ENCODE measurements around the gene SCAMP2. TPM values are rescaled to one million over a fixed set of nuclear protein-coding genes. Genes with fewer than 3 reads are reported as not detected.
"Not testable (repeated sequence)": the region's sequence is repeated elsewhere in the genome, so short reads cannot be mapped to it uniquely, and the experiment has no call there.

The SCAMP2 gene, protein sequence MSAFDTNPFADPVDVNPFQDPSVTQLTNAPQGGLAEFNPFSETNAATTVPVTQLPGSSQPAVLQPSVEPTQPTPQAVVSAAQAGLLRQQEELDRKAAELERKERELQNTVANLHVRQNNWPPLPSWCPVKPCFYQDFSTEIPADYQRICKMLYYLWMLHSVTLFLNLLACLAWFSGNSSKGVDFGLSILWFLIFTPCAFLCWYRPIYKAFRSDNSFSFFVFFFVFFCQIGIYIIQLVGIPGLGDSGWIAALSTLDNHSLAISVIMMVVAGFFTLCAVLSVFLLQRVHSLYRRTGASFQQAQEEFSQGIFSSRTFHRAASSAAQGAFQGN
- total RNA-seq = 10 to 100 TPM; 49.5 to 71.4 (median 69.4) TPM

GRCh38 chr15:74873036-74873755, at the start of gene SCAMP2:
SCAMP2 (minus strand) TSS chr15:74873365; CDS start chr15:74873255, 110 bp downstream.
- TF ChIP-seq CTCF (IDR thresholded peaks at IDR 0.05) (no peak), POLR2A (IDR thresholded peaks at IDR 0.05) (peak; percentile 44), POLR2AphosphoS5 (IDR thresholded peaks at IDR 0.05) (peak; percentile 82 to 93 (median 84))
- DNase-seq (ENCODE audit: low spot score in 2 of 2) = peak; percentile 90 to 92
- Histone ChIP-seq H3K4me1 (peaks cover 0 to 32% of the 10 kb centered on the region in 2 donors), H3K4me3 (peak within 1 kb of the TSS; percentile 64 to 94 (median 64)), H3K27ac (peak within 1 kb of the TSS; percentile 91 to 97), H3K9me3 (no peaks in the 10 kb centered on the region), H3K27me3 (no peaks in the 10 kb centered on the region), H3K36me3 (no peaks in the 10 kb centered on the region)
- intact Hi-C loops (cut with DNase I; ENCODE audit: low total_unique reads) = no loop called here

DNA sequence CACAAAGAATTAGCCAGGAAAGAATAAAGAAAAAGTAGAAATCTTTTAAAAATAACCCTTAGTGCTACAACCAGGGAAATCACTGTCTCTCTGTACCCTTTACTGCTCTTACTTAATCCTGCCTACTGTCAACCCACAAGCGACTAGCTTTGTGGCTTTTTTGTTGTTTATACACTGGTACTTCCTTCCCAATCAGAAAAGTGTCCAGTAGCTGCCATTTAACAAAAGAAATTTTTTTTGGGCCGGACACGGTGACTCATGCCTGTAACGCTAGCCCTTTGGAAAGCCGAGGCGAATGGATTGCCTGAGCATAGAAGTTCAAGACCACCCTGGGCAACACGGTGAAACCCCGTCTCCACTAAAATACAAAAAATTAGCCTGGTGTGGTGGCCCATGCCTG, 47.3 kb upstream of the SCAMP2 start:
- TF ChIP-seq CTCF (IDR thresholded peaks at IDR 0.05) (no peak), POLR2AphosphoS5 (IDR thresholded peaks at IDR 0.05) (no peak), POLR2A (IDR thresholded peaks at IDR 0.05) (no peak)
- Histone ChIP-seq H3K27ac (no peak overlapping the region), H3K4me3 (no peak overlapping the region), H3K4me1 (no peaks in the 10 kb centered on the region), H3K27me3 (no peaks in the 10 kb centered on the region), H3K9me3 (no peaks in the 10 kb centered on the region), H3K36me3 (peaks cover 3% of the 10 kb centered on the region)
- no peak for DNase-seq (ENCODE audit: low spot score in 2 of 2)
- intact Hi-C loops (cut with DNase I; ENCODE audit: low total_unique reads) = no loop called here

DNA sequence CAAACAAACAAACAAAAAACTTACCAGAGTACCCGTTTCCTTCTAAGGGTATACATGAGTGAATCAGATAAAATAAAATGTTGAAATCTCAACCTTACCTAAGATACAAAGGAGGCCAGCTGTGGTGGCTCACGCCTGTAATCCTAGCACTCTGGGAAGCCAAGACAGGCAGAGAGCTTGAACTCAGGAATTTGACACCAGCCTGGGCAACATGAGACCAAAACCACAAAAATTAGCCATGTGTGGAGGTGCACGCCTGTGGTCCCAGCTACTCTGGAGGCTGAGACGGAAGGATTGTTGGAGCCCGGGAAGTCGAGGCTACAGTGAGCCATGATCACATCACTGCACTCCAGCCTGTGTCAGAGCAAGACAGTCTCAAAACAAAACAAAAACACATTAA, 44.5 kb upstream of the SCAMP2 start:
- H3K27me3 ChIP-seq = no peaks in the 10 kb centered on the region
- TF ChIP-seq POLR2A (IDR thresholded peaks at IDR 0.05) = no peak
- TF ChIP-seq POLR2AphosphoS5 (IDR thresholded peaks at IDR 0.05) = no peak
- no peak for TF ChIP-seq CTCF (IDR thresholded peaks at IDR 0.05)
- intact Hi-C loops (cut with DNase I; ENCODE audit: low total_unique reads) = no loop called here
- H3K9me3 ChIP-seq = no peaks in the 10 kb centered on the region
- peaks cover 3% of the 10 kb centered on the region for H3K36me3 ChIP-seq
- H3K27ac ChIP-seq = no peak overlapping the region
- H3K4me1 ChIP-seq = no peaks in the 10 kb centered on the region
- no peak for DNase-seq (ENCODE audit: low spot score in 2 of 2)
- no peak overlapping the region for H3K4me3 ChIP-seq

DNA sequence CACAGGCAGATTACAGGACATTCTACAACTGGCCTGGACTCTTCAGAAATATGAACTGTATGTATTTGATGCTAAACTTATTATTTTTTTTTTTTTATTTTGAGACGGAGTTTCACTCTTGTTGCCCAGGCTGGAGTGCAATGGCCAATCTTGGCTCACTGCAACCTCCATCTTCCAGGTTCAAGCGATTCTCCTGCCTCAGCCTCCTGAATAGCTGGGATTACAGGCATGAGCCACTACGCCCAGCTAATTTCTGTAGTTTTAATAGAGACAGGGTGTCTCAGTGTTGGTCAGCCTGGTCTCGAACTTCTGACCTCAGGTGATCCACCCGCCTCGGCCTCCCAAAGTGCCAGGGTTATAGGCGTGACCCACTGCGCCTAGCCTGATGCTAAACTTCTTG, 40.6 kb upstream of the SCAMP2 start:
- not testable (repeated sequence) for H3K27ac ChIP-seq

DNA sequence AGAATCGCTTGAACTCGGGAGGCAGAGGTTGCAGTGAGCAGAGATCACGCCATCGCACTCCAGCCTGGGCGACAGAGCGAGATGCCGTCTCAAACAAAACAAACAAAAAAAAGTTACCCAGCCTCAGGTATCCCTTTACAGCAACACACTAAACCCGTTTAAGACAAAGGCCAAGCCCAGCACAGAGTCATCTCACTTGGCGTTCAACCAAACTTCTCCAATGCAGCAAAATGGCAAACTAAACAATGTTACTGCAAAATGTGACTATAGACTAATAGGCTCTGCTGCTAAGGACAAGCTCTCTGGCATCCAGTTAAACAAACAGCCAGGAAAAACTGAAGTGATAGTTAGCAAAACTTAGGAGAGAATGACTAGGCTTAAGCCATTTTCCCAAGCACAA, 39.9 kb upstream of the SCAMP2 start:
- intact Hi-C loops (cut with DNase I; ENCODE audit: low total_unique reads) = no loop called here
- Histone ChIP-seq H3K4me3 (no peak overlapping the region), H3K27me3 (no peaks in the 10 kb centered on the region), H3K4me1 (no peaks in the 10 kb centered on the region), H3K9me3 (no peaks in the 10 kb centered on the region), H3K36me3 (no peaks in the 10 kb centered on the region), H3K27ac (no peak overlapping the region)
- TF ChIP-seq POLR2AphosphoS5 (IDR thresholded peaks at IDR 0.05) = no peak
- no peak for TF ChIP-seq POLR2A (IDR thresholded peaks at IDR 0.05)
- no peak for TF ChIP-seq CTCF (IDR thresholded peaks at IDR 0.05)
- DNase-seq (ENCODE audit: low spot score in 2 of 2) = no peak

More for the DNA sequence above, 40.6 kb upstream of the SCAMP2 start:
- H3K4me1 ChIP-seq; H3K36me3 ChIP-seq; DNase-seq (ENCODE audit: low spot score in 2 of 2); H3K9me3 ChIP-seq; H3K27me3 ChIP-seq; intact Hi-C loops (cut with DNase I; ENCODE audit: low total_unique reads); H3K4me3 ChIP-seq: not testable (repeated sequence)
